WTC11 (cell line): Measurements from ENCODE around the gene NCOA1. TPM values are rescaled to one million over a fixed set of nuclear protein-coding genes. Genes with fewer than 3 reads are reported as not detected.
"Not testable (repeated sequence)": the region's sequence is repeated elsewhere in the genome, so short reads cannot be mapped to it uniquely, and the experiment has no call there.

ENCODE experiments used
- ATAC-seq: fragments of 200-7000 bp; cut with Tn5 transposase; 2 replicates; pipeline ENCODE4 v1.10.0; 2021; ENCODE audit warnings: mild to moderate bottlenecking, moderate library complexity
- CTCF ChIA-PET: fragments of 300-600 bp; sonication (Branson Sonifier 250); formaldehyde crosslinking; loops from one replicate; lab custom pipeline; 2021; ENCODE audit warnings: antibody characterized with exemption; lab: Charles Lee
- POLR2A ChIA-PET: fragments of 350-600 bp; sonication (Branson Sonifier 250); formaldehyde crosslinking; loops from one replicate; lab custom pipeline; 2021; ENCODE audit warnings: antibody characterized with exemption; lab: Charles Lee
- DNase-seq: peaks from one replicate; pipeline ENCODE4 v3.0.0; 2021; ENCODE audit warnings: low spot score
- H3K27ac Mint-ChIP-seq: 2 replicates; pipeline ENCODE4 v1.8.0; 2021; ENCODE audit warnings: mixed read lengths
- H3K27me3 Mint-ChIP-seq: 2 replicates; pipeline ENCODE4 v1.8.0; 2021; ENCODE audit warnings: low read depth, mild to moderate bottlenecking, moderate library complexity, mixed read lengths
- H3K36me3 Mint-ChIP-seq: 2 replicates; pipeline ENCODE4 v1.8.0; 2021; ENCODE audit warnings: mixed read lengths
- H3K4me1 Mint-ChIP-seq: 2 replicates; pipeline ENCODE4 v1.8.0; 2022; ENCODE audit warnings: mixed read lengths
- H3K4me3 Mint-ChIP-seq: 2 replicates; pipeline ENCODE4 v1.8.0; 2021; ENCODE audit warnings: mild to moderate bottlenecking, moderate library complexity, mixed read lengths
- H3K9me3 Mint-ChIP-seq: 2 replicates; pipeline ENCODE4 v1.8.0; 2021; ENCODE audit warnings: mixed read lengths
- ATF1 ChIP-seq: sonication (generic); formaldehyde crosslinking; IDR thresholded peaks from 2 replicates; pipeline ENCODE4 v1.8.1; 2023; ENCODE audit warnings: mild to moderate bottlenecking, moderate library complexity, missing genetic modification reagents
- CREM ChIP-seq: sonication (generic); formaldehyde crosslinking; IDR thresholded peaks from 2 replicates; pipeline ENCODE4 v1.8.1; 2022; ENCODE audit warnings: mild to moderate bottlenecking, missing genetic modification reagents, moderate library complexity
- EMX1 ChIP-seq: fragments of 250-450 bp; sonication (Bioruptor Pico); IDR thresholded peaks from 2 replicates; pipeline ENCODE4 v1.8.0; 2021; ENCODE audit warnings: mild to moderate bottlenecking
- FOXP1 ChIP-seq: sonication (generic); formaldehyde crosslinking; IDR thresholded peaks from 2 replicates; pipeline ENCODE4 v1.8.0; 2022; ENCODE audit warnings: missing genetic modification reagents, mild to moderate bottlenecking, moderate library complexity, borderline replicate concordance
- GTF2I ChIP-seq: fragments of 250-450 bp; sonication (Bioruptor Pico); conservative IDR thresholded peaks from 2 replicates; pipeline ENCODE4 v1.4.0; 2021; ENCODE audit warnings: mild to moderate bottlenecking
- HMGA2 ChIP-seq: fragments of 250-450 bp; sonication (Bioruptor Pico); IDR thresholded peaks from 2 replicates; pipeline ENCODE4 v1.4.0; 2021; ENCODE audit warnings: mild to moderate bottlenecking, moderate library complexity
- NFYB ChIP-seq: sonication (generic); formaldehyde crosslinking; conservative IDR thresholded peaks from 2 replicates; pipeline ENCODE4 v1.8.0; 2022; ENCODE audit warnings: low read depth, missing genetic modification reagents
- NR1H2 ChIP-seq: sonication (generic); formaldehyde crosslinking; IDR thresholded peaks from 2 replicates; pipeline ENCODE4 v1.9.0; 2021; ENCODE audit warnings: mild to moderate bottlenecking, moderate library complexity, missing genetic modification reagents
- SOX15 ChIP-seq: fragments of 250-450 bp; sonication (Bioruptor Pico); IDR thresholded peaks from 2 replicates; pipeline ENCODE4 v1.9.0; 2021; ENCODE audit warnings: mild to moderate bottlenecking
- TEAD1 ChIP-seq: sonication (generic); formaldehyde crosslinking; IDR thresholded peaks from 2 replicates; pipeline ENCODE4 v1.8.0; 2022; ENCODE audit warnings: mild to moderate bottlenecking, missing genetic modification reagents
- ZNF396 ChIP-seq: fragments of 250-450 bp; sonication (Bioruptor Pico); IDR thresholded peaks from 2 replicates; pipeline ENCODE4 v1.8.0; 2021; ENCODE audit warnings: mild to moderate bottlenecking, moderate library complexity, borderline replicate concordance
- total RNA-seq: library from RNA; stranded (reverse); gene quantifications from 3 replicates; pipeline ENCODE4 v1.2.3, GENCODE V29; 2021
- TF ChIP-seq, protein P1 (sequence below): sonication (generic); formaldehyde crosslinking; IDR thresholded peaks from 2 replicates; pipeline ENCODE4 v1.8.0; 2023; ENCODE audit warnings: mild to moderate bottlenecking, missing genetic modification reagents
- TF ChIP-seq, protein P2 (sequence below): sonication (generic); formaldehyde crosslinking; IDR thresholded peaks from 2 replicates; pipeline ENCODE4 v1.8.1; 2022; ENCODE audit warnings: low read depth, mild to moderate bottlenecking, moderate library complexity, missing genetic modification reagents, borderline replicate concordance
- TF ChIP-seq, protein P3 (sequence below): sonication (generic); formaldehyde crosslinking; IDR thresholded peaks from 2 replicates; pipeline ENCODE4 v1.8.0; 2022; ENCODE audit warnings: mild to moderate bottlenecking, missing genetic modification reagents
- TF ChIP-seq, protein P4 (sequence below): sonication (generic); formaldehyde crosslinking; IDR thresholded peaks from 2 replicates; pipeline ENCODE4 v1.8.0; 2023; ENCODE audit warnings: missing genetic modification reagents
- TF ChIP-seq, protein P5 (sequence below): sonication (generic); formaldehyde crosslinking; IDR thresholded peaks from 2 replicates; pipeline ENCODE4 v1.8.0; 2022; ENCODE audit warnings: missing genetic modification reagents
- TF ChIP-seq, protein P6 (sequence below): sonication (generic); formaldehyde crosslinking; IDR thresholded peaks from 2 replicates; pipeline ENCODE4 v1.8.1; 2023; ENCODE audit warnings: mild to moderate bottlenecking, missing genetic modification reagents

NCOA1 gene
- total RNA-seq, 1 experiment from 2014 or later = 16.9 TPM

DNA sequence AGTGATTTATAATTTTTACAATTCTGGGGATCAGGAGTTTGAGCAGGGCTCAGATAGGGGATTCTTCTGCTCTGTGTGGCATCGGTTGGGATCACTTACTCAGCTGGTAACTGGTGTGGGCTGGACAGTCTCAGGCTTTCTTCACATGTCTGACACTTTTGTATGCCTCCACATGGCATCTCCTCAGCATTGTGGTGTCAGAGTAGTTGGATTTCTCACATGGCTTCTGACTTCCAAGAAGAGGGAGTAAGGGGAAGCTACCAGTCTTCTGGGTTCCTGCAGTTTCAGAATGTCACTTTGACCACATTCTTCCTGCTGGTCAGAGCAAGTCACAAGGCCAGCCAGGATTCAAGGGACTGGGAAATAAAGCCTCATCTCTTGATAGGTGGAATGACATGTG is 55.6 kb downstream of the NCOA1 start (continued):
- TF ChIP-seq, protein P1, sequence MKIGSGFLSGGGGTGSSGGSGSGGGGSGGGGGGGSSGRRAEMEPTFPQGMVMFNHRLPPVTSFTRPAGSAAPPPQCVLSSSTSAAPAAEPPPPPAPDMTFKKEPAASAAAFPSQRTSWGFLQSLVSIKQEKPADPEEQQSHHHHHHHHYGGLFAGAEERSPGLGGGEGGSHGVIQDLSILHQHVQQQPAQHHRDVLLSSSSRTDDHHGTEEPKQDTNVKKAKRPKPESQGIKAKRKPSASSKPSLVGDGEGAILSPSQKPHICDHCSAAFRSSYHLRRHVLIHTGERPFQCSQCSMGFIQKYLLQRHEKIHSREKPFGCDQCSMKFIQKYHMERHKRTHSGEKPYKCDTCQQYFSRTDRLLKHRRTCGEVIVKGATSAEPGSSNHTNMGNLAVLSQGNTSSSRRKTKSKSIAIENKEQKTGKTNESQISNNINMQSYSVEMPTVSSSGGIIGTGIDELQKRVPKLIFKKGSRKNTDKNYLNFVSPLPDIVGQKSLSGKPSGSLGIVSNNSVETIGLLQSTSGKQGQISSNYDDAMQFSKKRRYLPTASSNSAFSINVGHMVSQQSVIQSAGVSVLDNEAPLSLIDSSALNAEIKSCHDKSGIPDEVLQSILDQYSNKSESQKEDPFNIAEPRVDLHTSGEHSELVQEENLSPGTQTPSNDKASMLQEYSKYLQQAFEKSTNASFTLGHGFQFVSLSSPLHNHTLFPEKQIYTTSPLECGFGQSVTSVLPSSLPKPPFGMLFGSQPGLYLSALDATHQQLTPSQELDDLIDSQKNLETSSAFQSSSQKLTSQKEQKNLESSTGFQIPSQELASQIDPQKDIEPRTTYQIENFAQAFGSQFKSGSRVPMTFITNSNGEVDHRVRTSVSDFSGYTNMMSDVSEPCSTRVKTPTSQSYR = no peak
- no peak for TF ChIP-seq SOX15 (CRISPR knock-in tag)
- no peak for TF ChIP-seq CREM
- no peak for TF ChIP-seq GTF2I (CRISPR knock-in tag)
- no peak for TF ChIP-seq FOXP1 (CRISPR knock-in tag)
- TF ChIP-seq, protein P2, sequence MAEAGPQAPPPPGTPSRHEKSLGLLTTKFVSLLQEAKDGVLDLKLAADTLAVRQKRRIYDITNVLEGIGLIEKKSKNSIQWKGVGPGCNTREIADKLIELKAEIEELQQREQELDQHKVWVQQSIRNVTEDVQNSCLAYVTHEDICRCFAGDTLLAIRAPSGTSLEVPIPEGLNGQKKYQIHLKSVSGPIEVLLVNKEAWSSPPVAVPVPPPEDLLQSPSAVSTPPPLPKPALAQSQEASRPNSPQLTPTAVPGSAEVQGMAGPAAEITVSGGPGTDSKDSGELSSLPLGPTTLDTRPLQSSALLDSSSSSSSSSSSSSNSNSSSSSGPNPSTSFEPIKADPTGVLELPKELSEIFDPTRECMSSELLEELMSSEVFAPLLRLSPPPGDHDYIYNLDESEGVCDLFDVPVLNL = no peak
- TF ChIP-seq, protein P3, sequence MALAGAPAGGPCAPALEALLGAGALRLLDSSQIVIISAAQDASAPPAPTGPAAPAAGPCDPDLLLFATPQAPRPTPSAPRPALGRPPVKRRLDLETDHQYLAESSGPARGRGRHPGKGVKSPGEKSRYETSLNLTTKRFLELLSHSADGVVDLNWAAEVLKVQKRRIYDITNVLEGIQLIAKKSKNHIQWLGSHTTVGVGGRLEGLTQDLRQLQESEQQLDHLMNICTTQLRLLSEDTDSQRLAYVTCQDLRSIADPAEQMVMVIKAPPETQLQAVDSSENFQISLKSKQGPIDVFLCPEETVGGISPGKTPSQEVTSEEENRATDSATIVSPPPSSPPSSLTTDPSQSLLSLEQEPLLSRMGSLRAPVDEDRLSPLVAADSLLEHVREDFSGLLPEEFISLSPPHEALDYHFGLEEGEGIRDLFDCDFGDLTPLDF (CRISPR knock-in tag) = no peak
- TF ChIP-seq, protein P4, sequence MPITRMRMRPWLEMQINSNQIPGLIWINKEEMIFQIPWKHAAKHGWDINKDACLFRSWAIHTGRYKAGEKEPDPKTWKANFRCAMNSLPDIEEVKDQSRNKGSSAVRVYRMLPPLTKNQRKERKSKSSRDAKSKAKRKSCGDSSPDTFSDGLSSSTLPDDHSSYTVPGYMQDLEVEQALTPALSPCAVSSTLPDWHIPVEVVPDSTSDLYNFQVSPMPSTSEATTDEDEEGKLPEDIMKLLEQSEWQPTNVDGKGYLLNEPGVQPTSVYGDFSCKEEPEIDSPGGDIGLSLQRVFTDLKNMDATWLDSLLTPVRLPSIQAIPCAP (CRISPR knock-in tag) = no peak
- no peak for TF ChIP-seq EMX1 (CRISPR knock-in tag)
- no peak for TF ChIP-seq HMGA2 (CRISPR knock-in tag)
- TF ChIP-seq, all 79 proteins: peak for 0

DNA sequence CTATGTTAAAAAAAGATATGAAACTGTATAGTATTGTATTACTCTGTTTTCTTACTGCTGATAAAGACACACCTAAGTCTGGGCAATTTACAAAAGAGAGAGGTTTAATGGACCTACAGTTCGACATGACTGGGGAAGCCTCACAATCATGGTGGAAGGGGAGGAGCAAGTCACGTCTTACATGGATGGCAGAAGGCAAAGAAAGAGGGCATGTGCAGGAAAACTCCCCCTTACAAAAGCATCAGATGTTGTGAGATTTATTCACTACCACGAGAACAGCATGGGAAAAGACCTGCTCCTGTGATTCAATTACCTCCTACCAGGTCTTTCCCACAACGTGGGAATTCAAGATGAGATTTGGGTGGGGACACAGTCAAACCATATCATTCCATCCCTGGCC is 57.0 kb downstream of the NCOA1 start:
- TF ChIP-seq, protein P2 = no peak
- TF ChIP-seq ATF1 (no peak), FOXP1 (CRISPR knock-in tag) (no peak), TEAD1 (CRISPR knock-in tag) (no peak), ZNF396 (CRISPR knock-in tag) (no peak), NR1H2 (CRISPR knock-in tag) (no peak), NFYB (CRISPR knock-in tag) (no peak), SOX15 (CRISPR knock-in tag) (no peak)
- TF ChIP-seq, protein P5, sequence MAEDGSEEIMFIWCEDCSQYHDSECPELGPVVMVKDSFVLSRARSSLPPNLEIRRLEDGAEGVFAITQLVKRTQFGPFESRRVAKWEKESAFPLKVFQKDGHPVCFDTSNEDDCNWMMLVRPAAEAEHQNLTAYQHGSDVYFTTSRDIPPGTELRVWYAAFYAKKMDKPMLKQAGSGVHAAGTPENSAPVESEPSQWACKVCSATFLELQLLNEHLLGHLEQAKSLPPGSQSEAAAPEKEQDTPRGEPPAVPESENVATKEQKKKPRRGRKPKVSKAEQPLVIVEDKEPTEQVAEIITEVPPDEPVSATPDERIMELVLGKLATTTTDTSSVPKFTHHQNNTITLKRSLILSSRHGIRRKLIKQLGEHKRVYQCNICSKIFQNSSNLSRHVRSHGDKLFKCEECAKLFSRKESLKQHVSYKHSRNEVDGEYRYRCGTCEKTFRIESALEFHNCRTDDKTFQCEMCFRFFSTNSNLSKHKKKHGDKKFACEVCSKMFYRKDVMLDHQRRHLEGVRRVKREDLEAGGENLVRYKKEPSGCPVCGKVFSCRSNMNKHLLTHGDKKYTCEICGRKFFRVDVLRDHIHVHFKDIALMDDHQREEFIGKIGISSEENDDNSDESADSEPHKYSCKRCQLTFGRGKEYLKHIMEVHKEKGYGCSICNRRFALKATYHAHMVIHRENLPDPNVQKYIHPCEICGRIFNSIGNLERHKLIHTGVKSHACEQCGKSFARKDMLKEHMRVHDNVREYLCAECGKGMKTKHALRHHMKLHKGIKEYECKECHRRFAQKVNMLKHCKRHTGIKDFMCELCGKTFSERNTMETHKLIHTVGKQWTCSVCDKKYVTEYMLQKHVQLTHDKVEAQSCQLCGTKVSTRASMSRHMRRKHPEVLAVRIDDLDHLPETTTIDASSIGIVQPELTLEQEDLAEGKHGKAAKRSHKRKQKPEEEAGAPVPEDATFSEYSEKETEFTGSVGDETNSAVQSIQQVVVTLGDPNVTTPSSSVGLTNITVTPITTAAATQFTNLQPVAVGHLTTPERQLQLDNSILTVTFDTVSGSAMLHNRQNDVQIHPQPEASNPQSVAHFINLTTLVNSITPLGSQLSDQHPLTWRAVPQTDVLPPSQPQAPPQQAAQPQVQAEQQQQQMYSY (CRISPR knock-in tag) = no peak
- TF ChIP-seq, protein P6, sequence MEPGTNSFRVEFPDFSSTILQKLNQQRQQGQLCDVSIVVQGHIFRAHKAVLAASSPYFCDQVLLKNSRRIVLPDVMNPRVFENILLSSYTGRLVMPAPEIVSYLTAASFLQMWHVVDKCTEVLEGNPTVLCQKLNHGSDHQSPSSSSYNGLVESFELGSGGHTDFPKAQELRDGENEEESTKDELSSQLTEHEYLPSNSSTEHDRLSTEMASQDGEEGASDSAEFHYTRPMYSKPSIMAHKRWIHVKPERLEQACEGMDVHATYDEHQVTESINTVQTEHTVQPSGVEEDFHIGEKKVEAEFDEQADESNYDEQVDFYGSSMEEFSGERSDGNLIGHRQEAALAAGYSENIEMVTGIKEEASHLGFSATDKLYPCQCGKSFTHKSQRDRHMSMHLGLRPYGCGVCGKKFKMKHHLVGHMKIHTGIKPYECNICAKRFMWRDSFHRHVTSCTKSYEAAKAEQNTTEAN = no peak
- TF ChIP-seq, all 79 proteins: peak for 0
- ChIA-PET POLR2A (no interaction called here), CTCF (no interaction called here)
- Mint-ChIP-seq H3K4me1 (peaks cover 9% of the 10 kb centered on the region), H3K36me3 (peaks cover 49% of the 10 kb centered on the region), H3K27ac (no peak overlapping the region), H3K9me3 (peaks cover 57% of the 10 kb centered on the region), H3K4me3 (no peak overlapping the region), H3K27me3 (no peaks in the 10 kb centered on the region; the same call in 1 of the 2 replicates)
- ATAC-seq (no peak), DNase-seq (no peak)

DNA sequence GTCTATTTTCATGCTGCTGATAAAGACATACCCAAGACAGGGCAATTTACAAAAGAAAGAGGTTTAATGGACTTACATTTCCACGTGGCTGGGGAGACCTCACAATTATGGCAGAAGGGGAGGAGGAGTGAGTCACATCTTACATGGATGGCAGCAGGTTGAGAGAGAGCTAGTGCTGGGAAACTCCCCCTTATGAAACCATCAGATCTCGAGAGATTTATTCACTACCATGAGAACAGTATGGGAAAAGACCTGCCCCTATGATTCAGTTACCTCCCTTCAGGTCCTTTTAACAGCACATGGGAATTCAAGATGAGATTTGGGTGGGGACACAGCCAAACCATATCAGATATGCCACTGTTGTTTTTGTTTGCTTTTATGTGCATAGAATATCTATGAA is 59.2 kb downstream of the NCOA1 start:
- H3K9me3 Mint-ChIP-seq = peaks cover 37% of the 10 kb centered on the region
- not testable (repeated sequence) for H3K27ac Mint-ChIP-seq, H3K4me3 Mint-ChIP-seq, H3K4me1 Mint-ChIP-seq, DNase-seq, ATAC-seq, H3K27me3 Mint-ChIP-seq
- CTCF ChIA-PET = interaction anchor here (0.7 kb wide), 1 partner anchor 336 kb away, joined by 3 read pairs; no protein-coding TSS in a partner anchor
- peaks cover 33% of the 10 kb centered on the region for H3K36me3 Mint-ChIP-seq
- POLR2A ChIA-PET = interaction anchor here (0.6 kb wide), 1 partner anchor 36 kb away, joined by 6 read pairs; no protein-coding TSS in a partner anchor
